SK-N-SH treated with all-trans-retinoic acid at 6 μM for 48 hours (cell line): ENCODE data around the gene ACR.
"Not testable (repeated sequence)": the region's sequence is repeated elsewhere in the genome, so short reads cannot be mapped to it uniquely, and the experiment has no call there.

Experiments used
- ARNTL ChIP-seq: fragments of 450-650 bp; formaldehyde crosslinking; IDR thresholded peaks from 2 replicates; pipeline ENCODE4 v1.5.0; 2020; ENCODE audit warnings: low read depth, mild to moderate bottlenecking, moderate library complexity, borderline replicate concordance
- BACH2 ChIP-seq: fragments of 250-450 bp; sonication (Bioruptor Pico); IDR thresholded peaks from 2 replicates; pipeline ENCODE4 v1.9.0; 2021; ENCODE audit warnings: mild to moderate bottlenecking, borderline replicate concordance
- PPARA ChIP-seq: fragments of 250-450 bp; sonication (Bioruptor Pico); IDR thresholded peaks from 2 replicates; pipeline ENCODE4 v1.5.0; 2020; ENCODE audit warnings: mild to moderate bottlenecking, borderline replicate concordance
- TOX ChIP-seq: fragments of 250-450 bp; sonication (Bioruptor Pico); IDR thresholded peaks from 2 replicates; pipeline ENCODE4 v1.8.0; 2021; ENCODE audit warnings: mild to moderate bottlenecking, moderate library complexity, borderline replicate concordance
- ZC3H10 ChIP-seq: fragments of 250-450 bp; sonication (Bioruptor Pico); IDR thresholded peaks from 2 replicates; pipeline ENCODE4 v1.5.1; 2021; ENCODE audit warnings: mild to moderate bottlenecking, moderate library complexity
- TF ChIP-seq, protein P1 (sequence below): fragments of 250-450 bp; sonication (Bioruptor Pico); IDR thresholded peaks from 2 replicates; pipeline ENCODE4 v1.8.0; 2020; ENCODE audit warnings: mild to moderate bottlenecking, moderate library complexity, borderline replicate concordance

DNA sequence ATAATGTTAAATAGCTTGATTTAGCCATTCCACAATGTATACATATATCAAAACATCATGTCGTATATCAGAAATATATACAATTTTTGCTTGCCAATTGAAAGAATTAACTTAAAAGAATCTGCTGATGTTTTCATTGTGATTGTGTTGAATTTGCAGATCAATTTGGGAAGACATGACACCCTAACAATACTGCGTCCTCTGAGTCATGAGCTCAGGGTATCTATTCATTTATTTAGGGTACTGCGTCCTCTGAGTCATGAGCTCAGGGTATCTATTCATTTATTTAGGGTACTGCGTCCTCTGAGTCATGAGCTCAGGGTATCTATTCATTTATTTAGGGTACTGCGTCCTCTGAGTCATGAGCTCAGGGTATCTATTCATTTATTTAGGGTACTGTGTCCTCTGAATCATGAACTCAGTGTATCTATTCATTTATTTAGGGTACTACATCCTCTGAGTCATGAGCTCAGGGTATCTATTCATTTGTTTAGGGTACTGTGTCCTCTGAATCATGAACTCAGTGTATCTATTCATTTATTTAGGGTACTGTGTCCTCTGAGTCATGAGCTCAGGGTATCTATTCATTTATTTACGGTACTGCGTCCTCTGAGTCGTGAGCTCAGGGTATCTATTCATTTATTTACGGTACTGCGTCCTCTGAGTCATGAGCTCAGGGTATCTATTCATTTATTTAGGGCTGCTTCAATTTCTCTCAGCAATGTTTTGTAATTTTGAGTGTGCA is 21.8 kb downstream of the ACR start:
- TF ChIP-seq, protein P1, sequence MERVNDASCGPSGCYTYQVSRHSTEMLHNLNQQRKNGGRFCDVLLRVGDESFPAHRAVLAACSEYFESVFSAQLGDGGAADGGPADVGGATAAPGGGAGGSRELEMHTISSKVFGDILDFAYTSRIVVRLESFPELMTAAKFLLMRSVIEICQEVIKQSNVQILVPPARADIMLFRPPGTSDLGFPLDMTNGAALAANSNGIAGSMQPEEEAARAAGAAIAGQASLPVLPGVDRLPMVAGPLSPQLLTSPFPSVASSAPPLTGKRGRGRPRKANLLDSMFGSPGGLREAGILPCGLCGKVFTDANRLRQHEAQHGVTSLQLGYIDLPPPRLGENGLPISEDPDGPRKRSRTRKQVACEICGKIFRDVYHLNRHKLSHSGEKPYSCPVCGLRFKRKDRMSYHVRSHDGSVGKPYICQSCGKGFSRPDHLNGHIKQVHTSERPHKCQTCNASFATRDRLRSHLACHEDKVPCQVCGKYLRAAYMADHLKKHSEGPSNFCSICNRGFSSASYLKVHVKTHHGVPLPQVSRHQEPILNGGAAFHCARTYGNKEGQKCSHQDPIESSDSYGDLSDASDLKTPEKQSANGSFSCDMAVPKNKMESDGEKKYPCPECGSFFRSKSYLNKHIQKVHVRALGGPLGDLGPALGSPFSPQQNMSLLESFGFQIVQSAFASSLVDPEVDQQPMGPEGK = not testable (repeated sequence)
- TF ChIP-seq PPARA; ARNTL (CRISPR knock-in tag); BACH2 (CRISPR knock-in tag); ZC3H10 (CRISPR knock-in tag); TOX: not testable (repeated sequence)
